GM19025 (cell line): Measurements from ENCODE around the gene PPP1R12B.
A peak's percentile ranks its signal among the peaks of the same experiment; 100 is the strongest.
"Not testable (repeated sequence)": the region's sequence is repeated elsewhere in the genome, so short reads cannot be mapped to it uniquely, and the experiment has no call there.

ENCODE experiments used
- ATAC-seq: cut with Tn5 transposase; IDR thresholded peaks from one replicate; pipeline ENCODE4 v1.9.1; 2021; ENCODE audit warnings: mild to moderate bottlenecking, low read depth, moderate library complexity; ENCODE audit not compliant: unreplicated experiment

PPP1R12B gene

GRCh38 chr1:202520857-202521216, 172.3 kb downstream of the PPP1R12B start:
- ATAC-seq, result not testable (repeated sequence)

DNA sequence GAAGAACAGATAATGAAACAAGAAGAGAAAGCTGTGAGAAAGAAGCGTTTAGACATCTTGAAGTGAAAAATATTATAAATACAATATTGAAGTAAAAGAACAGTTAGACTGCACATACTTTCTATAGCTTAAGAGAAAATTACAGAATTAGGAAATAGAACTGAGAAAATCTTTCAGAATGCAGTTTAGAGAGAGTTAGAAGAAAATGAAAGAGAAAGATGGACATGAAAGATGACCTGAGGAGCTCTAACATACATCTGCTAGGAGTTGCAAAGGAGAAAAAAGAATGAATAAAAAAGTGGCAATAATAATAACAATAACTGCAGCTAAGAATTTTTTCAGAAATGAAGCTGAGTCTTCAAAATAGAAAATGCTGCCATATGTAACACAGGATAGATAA, 173.0 kb downstream of the PPP1R12B start:
- not testable (repeated sequence) for ATAC-seq

DNA sequence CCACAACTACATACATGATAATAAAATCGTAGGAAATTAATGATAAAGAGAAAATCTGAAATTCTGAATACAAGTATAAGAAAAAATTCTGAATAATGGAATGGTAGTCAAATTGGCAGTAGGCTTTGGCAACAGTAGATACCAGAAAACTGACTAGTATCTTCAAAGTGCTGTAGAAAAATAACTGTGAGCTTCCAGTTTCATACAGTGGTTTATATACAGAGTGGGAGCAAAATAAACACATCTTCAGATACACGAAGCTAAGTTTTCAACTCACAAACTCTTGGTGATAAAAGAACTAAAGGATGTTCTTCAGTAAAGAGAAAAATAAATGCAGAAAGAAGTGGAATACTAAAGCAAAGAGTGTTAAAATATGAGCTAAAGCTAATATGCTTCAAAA, 173.4 kb downstream of the PPP1R12B start:
- no peak for ATAC-seq

DNA sequence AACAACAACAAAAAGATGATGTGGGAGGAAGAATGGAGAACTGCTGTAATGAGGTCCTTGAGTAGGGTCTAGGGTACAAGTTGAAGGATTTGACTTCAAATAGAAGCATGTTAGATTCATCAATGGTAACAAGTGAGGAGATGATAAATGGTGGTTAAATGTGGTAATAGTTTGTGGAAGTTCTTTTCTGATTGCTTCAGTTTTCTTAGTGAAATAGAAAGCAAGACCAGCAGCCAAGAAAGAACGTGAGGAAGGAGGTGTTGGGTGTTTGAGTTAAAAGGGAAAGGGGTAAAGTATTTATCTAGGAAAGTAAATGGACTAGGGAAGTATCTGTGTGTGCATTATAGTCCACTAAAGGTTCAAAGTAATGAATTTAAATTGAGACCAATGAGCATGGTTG, 177.6 kb downstream of the PPP1R12B start:
- ATAC-seq, result not testable (repeated sequence)

- ATAC-seq, result not testable (repeated sequence)
These were observed 179.7 kb downstream of the PPP1R12B start for GRCh38 chr1:202528096-202528722.

GRCh38 chr1:202530686-202531085, 182.2 kb downstream of the PPP1R12B start:
- ATAC-seq, result not testable (repeated sequence)

DNA sequence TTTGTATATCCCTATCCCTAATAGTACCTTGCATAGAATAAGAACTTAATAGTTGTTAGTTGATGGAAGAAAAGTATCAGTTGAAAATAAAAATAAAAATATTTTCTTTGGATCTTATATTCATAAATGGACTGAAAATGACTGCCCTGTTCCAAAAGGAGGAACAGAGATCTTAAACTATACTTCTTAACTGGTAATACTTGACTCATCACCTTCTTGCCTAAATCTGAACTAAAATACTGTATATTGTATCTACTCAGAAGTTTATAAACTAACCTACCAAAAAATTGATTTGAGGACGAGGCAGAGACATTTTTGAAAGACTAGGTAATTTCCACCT, 182.9 kb downstream of the PPP1R12B start:
- no peak for ATAC-seq

- ATAC-seq, result not testable (repeated sequence)
These were observed 183.5 kb downstream of the PPP1R12B start for GRCh38 chr1:202531812-202532616.

DNA sequence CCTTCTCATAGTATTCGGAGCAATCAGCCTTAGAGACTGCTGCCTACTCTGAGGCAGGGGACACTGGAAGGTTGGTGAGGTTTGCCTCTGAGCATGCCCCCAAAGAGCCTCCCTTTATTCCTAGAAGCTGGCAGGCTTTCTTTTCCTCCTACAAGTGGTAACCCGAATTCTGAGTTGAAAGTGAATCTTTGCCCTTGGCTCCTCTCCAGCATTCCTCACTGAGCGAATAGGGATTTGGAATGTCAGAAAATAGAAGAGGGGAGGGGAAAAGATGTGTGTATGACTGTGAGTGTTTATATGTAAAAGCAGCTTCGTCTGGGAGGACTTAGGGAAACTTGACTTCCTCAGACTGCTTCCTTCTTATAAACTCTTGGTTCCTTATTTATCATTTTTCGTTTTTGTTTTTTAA, 190.7 kb downstream of the PPP1R12B start:
- ATAC-seq, result not testable (repeated sequence)

GRCh38 chr1:202539583-202539982, 191.1 kb downstream of the PPP1R12B start:
- not testable (repeated sequence) for ATAC-seq

GRCh38 chr1:202540014-202540413, 191.5 kb downstream of the PPP1R12B start:
- no peak for ATAC-seq

- ATAC-seq, result no peak
These were observed 191.9 kb downstream of the PPP1R12B start for GRCh38 chr1:202540448-202540847.

GRCh38 chr1:202540858-202541257, 192.4 kb downstream of the PPP1R12B start:
- ATAC-seq, result not testable (repeated sequence)

DNA sequence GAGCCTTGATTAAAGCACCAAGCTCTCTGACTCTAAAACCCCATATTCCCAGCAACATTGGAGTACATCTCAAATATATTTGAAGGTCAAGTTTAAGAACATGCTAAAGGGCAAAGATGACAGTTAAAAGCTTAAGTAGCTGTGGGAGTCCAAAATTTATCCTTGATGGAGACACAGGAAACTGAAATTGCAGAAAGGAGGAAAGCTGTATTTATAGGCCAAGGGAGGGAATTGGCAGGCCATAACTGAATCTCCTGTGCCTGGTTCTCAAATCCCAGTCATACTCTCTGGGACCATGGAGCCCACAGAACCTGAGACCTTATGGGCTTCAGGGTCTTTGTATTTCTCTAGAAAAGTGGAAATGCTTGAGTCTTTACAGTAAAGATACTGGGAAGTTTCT, 193.9 kb downstream of the PPP1R12B start:
- not testable (repeated sequence) for ATAC-seq

DNA sequence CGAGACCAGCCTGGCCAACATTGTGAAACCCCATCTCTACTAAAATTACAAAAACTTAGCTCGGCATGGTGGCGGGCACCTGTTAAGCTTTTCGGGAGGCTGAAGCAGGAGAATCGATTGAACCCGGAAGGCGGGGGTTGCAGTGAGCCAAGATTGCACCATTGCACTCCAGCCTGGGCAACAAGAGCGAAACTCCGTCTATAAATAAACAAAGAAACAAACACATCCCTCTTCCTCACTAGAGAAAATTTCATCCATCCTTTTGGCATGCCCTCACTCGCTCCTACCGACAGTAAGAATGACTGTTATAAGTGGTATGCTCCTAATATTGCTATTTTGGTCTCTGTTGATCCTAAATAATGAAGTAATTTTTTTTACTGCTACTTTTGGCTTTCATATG, 195.0 kb downstream of the PPP1R12B start:
- not testable (repeated sequence) for ATAC-seq

DNA sequence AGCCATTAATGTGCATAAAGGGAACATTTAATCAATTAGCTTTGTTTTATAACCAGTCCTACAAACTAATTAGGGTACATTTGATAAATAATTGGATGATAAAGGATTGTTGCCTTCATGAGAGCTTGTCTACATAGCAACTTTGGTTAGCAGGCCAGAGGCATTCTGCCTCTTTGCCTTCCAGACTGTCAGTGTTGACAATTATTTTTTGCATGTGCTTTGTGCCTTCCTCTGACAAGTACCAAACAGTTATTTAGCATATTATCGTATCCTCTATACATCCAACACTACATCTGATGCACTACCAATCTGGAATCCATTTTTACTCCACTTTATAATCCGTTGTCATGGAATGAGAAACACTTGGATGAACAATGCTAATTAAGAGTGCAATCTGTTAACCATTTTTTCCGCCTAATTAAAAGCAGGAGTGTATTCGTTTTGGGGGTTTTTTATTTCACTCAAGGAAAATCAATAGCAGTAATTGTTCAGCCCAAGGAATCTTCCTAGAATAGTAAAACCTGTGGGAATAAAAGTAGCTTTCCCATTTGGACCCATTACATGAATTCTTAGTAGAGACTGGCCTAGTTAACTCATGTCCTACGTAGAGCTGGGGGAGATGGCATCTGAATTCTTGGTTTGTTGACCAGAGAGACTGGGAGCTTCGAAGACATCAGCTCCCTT, 196.4 kb downstream of the PPP1R12B start:
- ATAC-seq, result not testable (repeated sequence)

GRCh38 chr1:202545647-202546303, 197.3 kb downstream of the PPP1R12B start:
- not testable (repeated sequence) for ATAC-seq

GRCh38 chr1:202546377-202546776, 197.9 kb downstream of the PPP1R12B start:
- peak; percentile 12 for ATAC-seq

GRCh38 chr1:202546796-202547195, 198.3 kb downstream of the PPP1R12B start:
- ATAC-seq, result peak; percentile 82

DNA sequence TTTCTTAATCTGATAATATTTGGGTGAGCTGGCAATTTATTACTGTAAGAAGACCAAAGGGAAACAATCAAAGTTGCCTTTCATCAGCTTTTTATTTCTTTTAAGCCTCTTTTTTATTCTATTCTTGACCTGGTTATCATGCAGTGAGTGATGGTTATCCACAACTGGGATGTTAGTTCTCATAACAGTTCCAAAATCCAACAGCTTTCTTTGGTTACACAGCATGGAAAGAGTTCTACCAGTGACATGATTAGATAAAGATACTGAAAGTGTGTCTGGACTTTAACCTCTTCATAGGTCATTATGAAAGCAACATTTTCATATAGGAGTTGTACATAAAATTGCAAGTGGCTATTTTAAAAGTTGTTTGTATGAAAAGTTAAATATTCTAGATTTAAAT, 198.7 kb downstream of the PPP1R12B start:
- ATAC-seq, result peak; percentile 50

- ATAC-seq, result not testable (repeated sequence)
These were observed 201.6 kb downstream of the PPP1R12B start for GRCh38 chr1:202550088-202550487.
